Small intestine (tissue), 16 donors: ENCODE measurements around the gene VPS13C. TPM values are rescaled to one million over a fixed set of nuclear protein-coding genes. Genes with fewer than 3 reads are reported as not detected.
A peak's percentile ranks its signal among the peaks of the same experiment; 100 is the strongest.

Experiments
- DNase-seq, 2 donors: peaks; one replicate each; pipeline versions ENCODE4 v3.0.0 to v3.0.0-alpha.2; 2013
- FAIRE-seq: peaks from 2 replicates; lab custom pipeline; 2012; peaks lifted over from hg19 to GRCh38; lab: Jason Lieb, UNC
- H3K27ac ChIP-seq, 3 donors: one replicate each; pipeline ENCODE4 v1.5.1; 2013; ENCODE audit warnings: low read length in 2 of 3, mild to moderate bottlenecking in 2 of 3, control low read depth in 1 of 3, inconsistent platforms in 1 of 3, low read depth in 1 of 3, moderate library complexity in 1 of 3
- H3K27me3 ChIP-seq, 3 donors: one replicate each; pipeline ENCODE4 v1.6.1; 2013; ENCODE audit warnings: low read length in 3 of 3, inconsistent platforms in 1 of 3; ENCODE audit not compliant: control insufficient read depth in 3 of 3, insufficient read depth in 3 of 3
- H3K36me3 ChIP-seq, 3 donors: one replicate each; pipeline ENCODE4 v1.6.1; 2013; ENCODE audit warnings: low read length in 3 of 3, inconsistent platforms in 1 of 3, low read depth in 1 of 3, mild to moderate bottlenecking in 1 of 3, moderate library complexity in 1 of 3; ENCODE audit not compliant: control insufficient read depth in 3 of 3, insufficient read depth in 2 of 3
- H3K4me1 ChIP-seq, 3 donors: one replicate each; pipeline ENCODE4 v1.6.1; 2013; ENCODE audit warnings: low read length in 2 of 3, inconsistent platforms in 1 of 3, low read depth in 1 of 3, mild to moderate bottlenecking in 1 of 3, moderate library complexity in 1 of 3; ENCODE audit not compliant: control insufficient read depth in 3 of 3, insufficient read depth in 2 of 3
- H3K4me3 ChIP-seq, 3 donors: one replicate each; pipeline ENCODE4 v1.5.1; 2013; ENCODE audit warnings: low read length in 3 of 3, control low read depth in 1 of 3, inconsistent platforms in 1 of 3, low read depth in 1 of 3, mild to moderate bottlenecking in 1 of 3, moderate library complexity in 1 of 3
- H3K9me3 ChIP-seq, 2 donors: one replicate each; pipeline ENCODE4 v1.6.1; 2013; ENCODE audit warnings: low read depth in 1 of 2, low read length in 1 of 2; ENCODE audit not compliant: control insufficient read depth in 2 of 2, insufficient read depth in 1 of 2
- WGBS, 3 donors: extraction: QIAGEN DNeasy Blood & Tissue Kit; methylation state at CpG; one replicate each; pipeline ENCODE4 v1.1.7; 2013; 5-methylcytosine and 5-hydroxymethylcytosine counted together
- long read RNA-seq, 10 donors: transcript quantifications; one replicate each; lab custom pipeline, GENCODE V29; 2026
- polyA plus RNA-seq, 4 donors: library from polyadenylated mRNA; stranded (reverse) in 3 of 4; unstranded in 1 of 4; fragments of 200-250 nt in 3 of 4; fragments of 120-200 nt in 1 of 4; gene quantifications; one replicate each; pipeline versions ENCODE4 v1.2.1 to v1.2.3, GENCODE V29; 2013
- donor health status: healthy with polysubstance abuse.
- donor health status: control.
- donor health status: control.
- donor health status: Bipolar disorder and iron deficiency.
- donor health status: healthy.

The VPS13C gene, protein sequence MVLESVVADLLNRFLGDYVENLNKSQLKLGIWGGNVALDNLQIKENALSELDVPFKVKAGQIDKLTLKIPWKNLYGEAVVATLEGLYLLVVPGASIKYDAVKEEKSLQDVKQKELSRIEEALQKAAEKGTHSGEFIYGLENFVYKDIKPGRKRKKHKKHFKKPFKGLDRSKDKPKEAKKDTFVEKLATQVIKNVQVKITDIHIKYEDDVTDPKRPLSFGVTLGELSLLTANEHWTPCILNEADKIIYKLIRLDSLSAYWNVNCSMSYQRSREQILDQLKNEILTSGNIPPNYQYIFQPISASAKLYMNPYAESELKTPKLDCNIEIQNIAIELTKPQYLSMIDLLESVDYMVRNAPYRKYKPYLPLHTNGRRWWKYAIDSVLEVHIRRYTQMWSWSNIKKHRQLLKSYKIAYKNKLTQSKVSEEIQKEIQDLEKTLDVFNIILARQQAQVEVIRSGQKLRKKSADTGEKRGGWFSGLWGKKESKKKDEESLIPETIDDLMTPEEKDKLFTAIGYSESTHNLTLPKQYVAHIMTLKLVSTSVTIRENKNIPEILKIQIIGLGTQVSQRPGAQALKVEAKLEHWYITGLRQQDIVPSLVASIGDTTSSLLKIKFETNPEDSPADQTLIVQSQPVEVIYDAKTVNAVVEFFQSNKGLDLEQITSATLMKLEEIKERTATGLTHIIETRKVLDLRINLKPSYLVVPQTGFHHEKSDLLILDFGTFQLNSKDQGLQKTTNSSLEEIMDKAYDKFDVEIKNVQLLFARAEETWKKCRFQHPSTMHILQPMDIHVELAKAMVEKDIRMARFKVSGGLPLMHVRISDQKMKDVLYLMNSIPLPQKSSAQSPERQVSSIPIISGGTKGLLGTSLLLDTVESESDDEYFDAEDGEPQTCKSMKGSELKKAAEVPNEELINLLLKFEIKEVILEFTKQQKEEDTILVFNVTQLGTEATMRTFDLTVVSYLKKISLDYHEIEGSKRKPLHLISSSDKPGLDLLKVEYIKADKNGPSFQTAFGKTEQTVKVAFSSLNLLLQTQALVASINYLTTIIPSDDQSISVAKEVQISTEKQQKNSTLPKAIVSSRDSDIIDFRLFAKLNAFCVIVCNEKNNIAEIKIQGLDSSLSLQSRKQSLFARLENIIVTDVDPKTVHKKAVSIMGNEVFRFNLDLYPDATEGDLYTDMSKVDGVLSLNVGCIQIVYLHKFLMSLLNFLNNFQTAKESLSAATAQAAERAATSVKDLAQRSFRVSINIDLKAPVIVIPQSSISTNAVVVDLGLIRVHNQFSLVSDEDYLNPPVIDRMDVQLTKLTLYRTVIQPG (N-terminal part only)
- polyA plus RNA-seq: 10 to 100 TPM in 2 of 4 donors, 1 to 10 TPM in 2; 7.3 to 49.2 (median 11.6) TPM
- long read RNA-seq, donor 1: 0 reads
- long read RNA-seq, donor 2, partial matches to known transcripts: 0 of 1 reads
- long read RNA-seq, donor 2, other reads (novel, unspliced or antisense): 0 of 1 reads
- long read RNA-seq, donor 3: 0 reads
- long read RNA-seq, donor 4: 0 reads
- long read RNA-seq, donor 5, partial matches to known transcripts: 0 of 1 reads
- long read RNA-seq, donor 5, other reads (novel, unspliced or antisense): 0 of 1 reads
- long read RNA-seq, donor 6, partial matches to known transcripts: 0 of 1 reads
- long read RNA-seq, donor 6, other reads (novel, unspliced or antisense): 0 of 1 reads
- long read RNA-seq, donor 7, partial matches to known transcripts: 0 of 3 reads
- long read RNA-seq, donor 7, other reads (novel, unspliced or antisense): 0 of 3 reads
- long read RNA-seq, donor 8: 0 reads
- long read RNA-seq, donor 9: 0 reads
- long read RNA-seq, donor 10, partial matches to known transcripts: 0 of 4 reads
- long read RNA-seq, donor 10, other reads (novel, unspliced or antisense): 0 of 4 reads

DNA sequence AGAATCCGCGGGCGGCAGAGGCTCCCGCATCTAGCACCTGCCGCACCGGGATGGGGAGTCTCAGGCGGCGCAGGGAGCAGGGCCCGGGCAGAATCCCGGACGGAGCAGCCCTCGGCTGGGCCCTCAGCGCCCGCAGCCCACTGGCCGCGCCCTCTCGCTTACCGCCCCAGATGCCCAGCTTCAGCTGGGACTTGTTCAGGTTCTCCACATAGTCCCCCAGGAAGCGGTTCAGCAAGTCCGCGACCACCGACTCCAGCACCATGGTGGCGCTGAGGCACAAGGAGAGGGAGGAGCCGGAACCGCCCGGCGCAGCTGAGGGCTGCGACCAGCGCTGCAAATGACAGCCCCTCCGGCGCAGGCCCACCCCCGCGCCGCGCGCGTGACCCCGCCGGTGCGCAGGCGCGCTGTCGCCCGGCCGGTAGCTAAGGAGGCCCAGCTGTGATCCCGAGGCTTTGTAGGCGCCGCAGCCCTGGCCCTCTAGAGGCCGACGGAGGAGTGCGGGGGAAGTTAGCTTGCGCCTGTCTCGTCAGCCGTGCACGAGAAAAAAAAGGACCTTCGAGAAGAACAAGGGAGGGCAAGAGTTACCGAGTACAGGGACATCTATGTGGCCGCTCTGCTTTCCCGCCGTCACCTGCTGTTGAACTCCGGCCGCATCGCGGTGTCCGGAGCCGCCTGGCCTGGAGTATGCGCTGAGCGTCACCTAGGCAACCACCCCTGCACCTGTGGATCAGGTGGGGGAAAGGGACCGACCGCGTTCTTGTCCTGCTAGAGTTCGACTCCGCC lies at the start of gene VPS13C:
Gene VPS13C (minus strand): TSS at position 335 of the 783 bp plus-strand sequence. CDS start 73 bp downstream, at position 262.
- no peaks in the 10 kb centered on the region for H3K27me3 ChIP-seq
- peak within 1 kb of the TSS; percentile 90 to 98 (median 96) for H3K27ac ChIP-seq
- H3K4me3 ChIP-seq: peak within 1 kb of the TSS; percentile 72 to 94 (median 94)
- H3K4me1 ChIP-seq: peaks cover 0 to 18% (median 2%) of the 10 kb centered on the region in 3 donors
- H3K9me3 ChIP-seq: no peaks in the 10 kb centered on the region
- DNase-seq: peak; percentile 95 to 98
- FAIRE-seq: no peak
- peaks cover 0 to 5% (median 0%) of the 10 kb centered on the region in 3 donors for H3K36me3 ChIP-seq
- WGBS, 3 donors: 0% methylated on average over 52 to 73 of the region's 73 CpGs

DNA sequence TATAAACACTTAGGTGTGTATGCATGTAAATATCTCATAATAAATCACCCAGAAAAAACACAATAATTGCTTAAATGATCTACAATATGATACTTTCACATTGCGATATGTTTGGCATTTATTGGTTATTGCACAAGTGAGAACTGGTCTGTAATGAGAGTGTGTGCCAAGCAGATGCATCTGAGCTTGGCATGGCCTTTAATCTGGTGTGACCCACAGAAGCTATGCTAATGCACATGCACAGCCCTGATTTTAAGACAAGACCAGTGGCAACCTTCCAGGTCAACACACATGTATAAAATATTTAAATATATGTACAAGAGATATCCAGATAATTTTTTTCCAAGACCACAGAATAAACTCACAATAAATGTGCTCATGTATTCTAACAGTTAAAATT lies 49.2 kb upstream of the VPS13C start:
- Histone ChIP-seq H3K4me3 (no peak overlapping the region), H3K9me3 (peaks cover 0 to 6% of the 10 kb centered on the region in 2 donors), H3K4me1 (peaks cover 9 to 48% (median 12%) of the 10 kb centered on the region in 3 donors), H3K27me3 (no peaks in the 10 kb centered on the region), H3K36me3 (no peaks in the 10 kb centered on the region), H3K27ac (peak overlapping the region in 1 of 3 donors; percentile 81)
- no peak for DNase-seq
- WGBS, 3 donors: 64 to 85% (median 67%) methylated on average over 1 of the region's 1 CpG
- FAIRE-seq: no peak

DNA sequence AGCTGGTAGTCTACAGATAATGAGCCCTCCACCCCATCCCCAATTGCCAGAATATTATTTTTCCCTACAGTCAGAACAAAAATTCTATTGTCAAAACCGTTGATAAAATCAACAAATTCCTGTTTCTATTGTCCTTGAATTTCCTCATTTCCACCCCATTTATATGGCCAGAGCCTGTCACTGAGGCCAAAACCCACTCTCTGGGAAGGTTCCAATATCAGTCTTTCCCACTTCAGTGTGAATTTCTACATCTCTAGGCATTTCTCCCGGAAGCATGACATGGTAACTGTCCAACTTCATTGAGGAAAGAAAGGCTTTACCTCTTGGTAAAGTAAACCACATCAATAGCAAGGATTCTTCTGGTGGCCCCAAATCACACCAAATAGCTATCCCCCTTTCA lies 48.2 kb upstream of the VPS13C start:
- no peak overlapping the region for H3K4me3 ChIP-seq
- H3K4me1 ChIP-seq: peaks cover 9 to 43% (median 11%) of the 10 kb centered on the region in 3 donors
- DNase-seq (no peak), FAIRE-seq (no peak)
- no peaks in the 10 kb centered on the region for H3K27me3 ChIP-seq
- WGBS, 3 donors: 56 to 65% (median 62%) methylated on average over 2 of the region's 2 CpGs
- H3K9me3 ChIP-seq: peaks cover 0 to 6% of the 10 kb centered on the region in 2 donors
- H3K36me3 ChIP-seq: no peaks in the 10 kb centered on the region
- peak overlapping the region in 1 of 3 donors; percentile 54 for H3K27ac ChIP-seq

DNA sequence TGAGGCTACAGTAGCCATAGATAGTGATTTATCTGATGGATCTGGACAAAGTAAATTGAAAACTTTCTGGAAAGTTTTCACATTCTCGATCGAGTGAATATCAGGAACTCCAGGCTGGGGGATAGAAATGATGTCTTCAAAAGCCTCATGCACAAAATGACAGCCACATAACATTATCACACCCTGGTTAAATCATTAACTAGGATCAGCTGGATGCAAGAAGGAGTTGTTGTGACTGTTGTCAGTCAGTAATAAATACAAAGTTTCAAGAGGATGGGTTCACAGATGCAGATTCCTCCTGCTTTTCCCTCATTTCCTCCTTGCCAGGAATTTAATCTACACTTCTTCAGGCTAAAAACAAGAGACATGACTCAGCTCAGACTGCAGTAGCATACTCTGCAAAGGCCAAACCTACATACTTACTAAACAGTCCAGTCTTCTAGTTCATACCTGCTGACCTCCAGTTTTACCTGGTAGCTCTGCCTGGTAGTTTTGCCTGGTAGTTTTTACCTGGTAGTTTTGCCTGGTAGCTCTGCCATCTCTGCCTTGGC lies 47.4 kb upstream of the VPS13C start:
- DNase-seq: peak; percentile 53 to 74
- H3K4me3 ChIP-seq: no peak overlapping the region
- FAIRE-seq: no peak
- H3K9me3 ChIP-seq: peaks cover 0 to 6% of the 10 kb centered on the region in 2 donors
- WGBS, 3 donors: 10 to 60% (median 37%) methylated on average over 2 of the region's 2 CpGs
- H3K36me3 ChIP-seq: no peaks in the 10 kb centered on the region
- H3K27me3 ChIP-seq: no peaks in the 10 kb centered on the region
- peak overlapping the region in 1 of 3 donors; percentile 54 for H3K27ac ChIP-seq
- peaks cover 7 to 37% (median 9%) of the 10 kb centered on the region in 3 donors for H3K4me1 ChIP-seq

DNA sequence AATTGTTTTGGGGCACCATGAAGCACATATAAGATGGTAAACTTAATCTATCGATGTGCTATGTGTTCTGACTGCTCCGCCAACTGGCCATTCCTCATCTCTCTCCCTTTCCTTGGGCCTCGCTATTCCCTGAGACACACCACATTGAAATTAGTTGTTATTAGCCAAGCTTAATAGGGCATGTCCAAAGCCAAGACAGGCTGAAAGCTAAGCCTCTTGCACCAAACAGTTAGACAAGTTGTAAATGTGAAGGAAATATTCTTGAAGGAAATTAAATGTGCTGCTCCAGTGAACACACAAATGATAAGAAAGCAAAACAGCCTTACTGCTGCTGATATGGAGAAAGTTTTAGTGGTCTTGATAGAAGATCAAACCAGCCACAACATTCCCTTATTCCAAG lies 45.8 kb upstream of the VPS13C start:
- Histone ChIP-seq H3K4me3 (no peak overlapping the region), H3K27ac (no peak overlapping the region), H3K36me3 (no peaks in the 10 kb centered on the region), H3K4me1 (peaks cover 7 to 29% (median 7%) of the 10 kb centered on the region in 3 donors), H3K9me3 (peaks cover 0 to 6% of the 10 kb centered on the region in 2 donors), H3K27me3 (no peaks in the 10 kb centered on the region)
- DNase-seq (no peak), FAIRE-seq (no peak)
- WGBS, 3 donors: 96 to 99% (median 98%) methylated on average over 3 of the region's 3 CpGs

DNA sequence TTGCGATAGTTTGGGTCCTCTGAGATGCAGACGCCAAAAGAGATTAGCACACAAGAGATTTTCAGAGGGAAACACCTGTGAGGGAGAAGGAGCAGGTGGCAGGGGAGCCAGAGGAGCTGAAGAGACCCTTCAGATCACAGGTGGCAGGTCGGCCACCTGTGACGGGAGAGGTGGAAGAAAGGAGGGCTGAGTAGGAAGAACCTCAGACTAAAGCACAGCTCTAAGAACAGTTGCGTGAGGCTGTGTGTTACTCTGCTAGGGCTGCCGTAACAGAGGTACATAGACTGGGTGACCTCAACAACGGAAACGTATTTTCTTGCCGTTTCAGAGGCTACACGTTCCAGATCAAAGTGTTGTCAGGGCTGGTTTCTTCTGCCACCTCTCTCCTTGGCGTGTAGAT lies 45.0 kb upstream of the VPS13C start:
- H3K27ac ChIP-seq: no peak overlapping the region
- no peak overlapping the region for H3K4me3 ChIP-seq
- H3K36me3 ChIP-seq: no peaks in the 10 kb centered on the region
- H3K9me3 ChIP-seq: peaks cover 0 to 6% of the 10 kb centered on the region in 2 donors
- H3K4me1 ChIP-seq: peaks cover 4 to 20% (median 7%) of the 10 kb centered on the region in 3 donors
- FAIRE-seq (no peak), DNase-seq (no peak)
- WGBS, 3 donors: 88 to 93% (median 92%) methylated on average over 11 of the region's 11 CpGs
- H3K27me3 ChIP-seq: no peaks in the 10 kb centered on the region
